H1 (cell line): ENCODE measurements around the gene GALNT11. TPM values are rescaled to one million over a fixed set of nuclear protein-coding genes. Genes with fewer than 3 reads are reported as not detected.

Experiments
- CTCF ChIA-PET: fragments of 300-600 bp; sonication (Branson Sonifier 250); formaldehyde crosslinking; loops from one replicate; lab custom pipeline; 2021; ENCODE audit not compliant: partially characterized antibody; lab: Charles Lee
- POLR2A ChIA-PET: fragments of 300-600 bp; sonication (Branson Sonifier 250); formaldehyde crosslinking; loops from one replicate; lab custom pipeline; 2021; ENCODE audit warnings: inconsistent platforms; ENCODE audit not compliant: partially characterized antibody; lab: Charles Lee
- DNase-seq, 2 experiments: peaks; one replicate each; pipeline versions ENCODE4 v3.0.0 to v3.0.0-alpha.2; 2010 to 2022; ENCODE audit warnings: low spot score in 2 of 2, low read depth in 1 of 2, mixed read lengths in 1 of 2
- FAIRE-seq: peaks from 2 replicates; lab custom pipeline; 2011; peaks lifted over from hg19 to GRCh38; lab: Jason Lieb, UNC
- H2AFZ ChIP-seq: 2 replicates; pipeline ENCODE4 v1.8.1; 2012; ENCODE audit warnings: low read length, inconsistent platforms
- H2AK5ac ChIP-seq: 2 replicates; pipeline ENCODE4 v1.6.1; 2013; ENCODE audit warnings: low read depth, low read length
- H2BK120ac ChIP-seq: replicated peaks from 2 replicates; pipeline ENCODE3; 2013; ENCODE audit warnings: low read depth, low read length, inconsistent platforms
- H2BK12ac ChIP-seq: 2 replicates; pipeline ENCODE4 v1.6.1; 2013; ENCODE audit warnings: low read depth, low read length
- H2BK15ac ChIP-seq: 2 replicates; pipeline ENCODE4 v1.6.1; 2013; ENCODE audit warnings: low read length
- H2BK20ac ChIP-seq: 2 replicates; pipeline ENCODE4 v1.6.1; 2013; ENCODE audit warnings: low read length
- H2BK5ac ChIP-seq: 2 replicates; pipeline ENCODE4 v1.6.1; 2013; ENCODE audit warnings: low read depth, low read length
- H3K14ac ChIP-seq: 2 replicates; pipeline ENCODE4 v1.6.1; 2013; ENCODE audit warnings: inconsistent platforms; ENCODE audit not compliant: insufficient read length
- H3K18ac ChIP-seq: 2 replicates; pipeline ENCODE4 v1.6.1; 2013; ENCODE audit warnings: low read length; ENCODE audit errors: extremely low read depth
- H3K23ac ChIP-seq: 2 replicates; pipeline ENCODE4 v1.6.1; 2013; ENCODE audit warnings: inconsistent platforms; ENCODE audit not compliant: insufficient read length
- H3K23me2 ChIP-seq: 2 replicates; pipeline ENCODE4 v1.6.1; 2013; ENCODE audit warnings: low read depth, low read length
- H3K27ac ChIP-seq: 2 replicates; pipeline ENCODE4 v1.6.1; 2011; ENCODE audit warnings: low read depth, low read length, inconsistent platforms
- H3K27me3 ChIP-seq, 4 experiments: replicated peaks in 1 of 4; 1 replicate in 1 of 4; 2 replicates in 3 of 4; pipeline versions ENCODE4 v1.6.1 to v1.8.1; 2011 to 2013; ENCODE audit warnings: low read length in 3 of 4, mild to moderate bottlenecking in 3 of 4, inconsistent platforms in 2 of 4, mixed read lengths in 2 of 4, moderate library complexity in 1 of 4; ENCODE audit not compliant: control insufficient read depth in 3 of 4, insufficient read depth in 3 of 4; ENCODE audit errors: extremely low read depth in 1 of 4
- H3K36me3 ChIP-seq, 4 experiments: 2 replicates each; pipeline versions ENCODE4 v1.6.1 to v1.8.1; 2011 to 2013; ENCODE audit warnings: mild to moderate bottlenecking in 4 of 4, low read length in 3 of 4, moderate library complexity in 2 of 4, control low read depth in 1 of 4, inconsistent platforms in 1 of 4; ENCODE audit not compliant: insufficient read depth in 4 of 4, control insufficient read depth in 2 of 4
- H3K4ac ChIP-seq: replicated peaks from 2 replicates; pipeline ENCODE3; 2013; ENCODE audit warnings: low read length, low read depth, mixed read lengths, inconsistent platforms; ENCODE audit not compliant: insufficient read length
- H3K4me1 ChIP-seq, 4 experiments: replicated peaks in 1 of 4; 1 replicate in 1 of 4; 2 replicates in 3 of 4; pipeline versions ENCODE4 v1.6.1 to v1.8.1; 2011 to 2013; ENCODE audit warnings: low read length in 3 of 4, inconsistent platforms in 2 of 4, mixed read lengths in 1 of 4; ENCODE audit not compliant: insufficient read depth in 4 of 4, control insufficient read depth in 3 of 4
- H3K4me2 ChIP-seq, 2 experiments: 2 replicates each; pipeline versions ENCODE4 v1.6.1 to v1.8.1; 2011 to 2013; ENCODE audit warnings: low read depth in 2 of 2, low read length in 2 of 2, control low read depth in 1 of 2, inconsistent platforms in 1 of 2, mild to moderate bottlenecking in 1 of 2; ENCODE audit not compliant: insufficient read depth in 1 of 2
- H3K4me3 ChIP-seq, 4 experiments: fragments of 200-600, 300-600 bp in 1 of 4; sonication (generic), shearing (Covaris generic), sonication (Bioruptor Twin) in 1 of 4; 2 replicates each; pipeline versions ENCODE4 v1.5.1 to v1.8.1; 2011 to 2016; ENCODE audit warnings: low read length in 4 of 4, low read depth in 3 of 4, control low read depth in 2 of 4, inconsistent platforms in 2 of 4, mild to moderate bottlenecking in 2 of 4, mixed read lengths in 1 of 4, moderate library complexity in 1 of 4; ENCODE audit not compliant: insufficient read depth in 2 of 4; ENCODE audit errors: extremely low read depth in 1 of 4
- H3K56ac ChIP-seq: replicated peaks from 2 replicates; pipeline ENCODE3; 2013; ENCODE audit warnings: low read depth, mild to moderate bottlenecking, mixed read lengths, low read length, inconsistent platforms; ENCODE audit not compliant: insufficient read length
- H3K79me1 ChIP-seq: 2 replicates; pipeline ENCODE4 v1.6.1; 2013; ENCODE audit warnings: low read depth, low read length, control low read depth
- H3K79me2 ChIP-seq, 2 experiments: 2 replicates each; pipeline versions ENCODE4 v1.6.1 to v1.8.1; 2012 to 2013; ENCODE audit warnings: low read length in 2 of 2, mild to moderate bottlenecking in 2 of 2, inconsistent platforms in 1 of 2; ENCODE audit not compliant: insufficient read depth in 2 of 2, control insufficient read depth in 1 of 2
- H3K9ac ChIP-seq, 4 experiments: replicated peaks in 1 of 4; 1 replicate in 1 of 4; 2 replicates in 3 of 4; pipeline versions ENCODE4 v1.6.1 to v1.8.1; 2011 to 2013; ENCODE audit warnings: low read depth in 3 of 4, low read length in 3 of 4, control low read depth in 2 of 4, mild to moderate bottlenecking in 2 of 4, moderate library complexity in 2 of 4, inconsistent platforms in 1 of 4; ENCODE audit errors: extremely low read depth in 1 of 4
- H3K9me3 ChIP-seq, 2 experiments: 2 replicates each; pipeline versions ENCODE4 v1.6.1 to v1.8.1; 2012 to 2013; ENCODE audit warnings: mild to moderate bottlenecking in 2 of 2, moderate library complexity in 2 of 2, control low read depth in 1 of 2, inconsistent platforms in 1 of 2, low read depth in 1 of 2, low read length in 1 of 2, mixed read lengths in 1 of 2; ENCODE audit not compliant: insufficient read depth in 2 of 2
- H4K20me1 ChIP-seq, 2 experiments: replicated peaks in 1 of 2; 2 replicates each; pipeline versions ENCODE3 to v1.8.1; 2011 to 2013; ENCODE audit warnings: inconsistent platforms in 2 of 2, low read length in 2 of 2, mild to moderate bottlenecking in 1 of 2; ENCODE audit not compliant: insufficient read depth in 2 of 2, control insufficient read depth in 1 of 2
- H4K5ac ChIP-seq: 2 replicates; pipeline ENCODE4 v1.6.1; 2013; ENCODE audit warnings: low read length, low read depth, mixed read lengths, inconsistent platforms; ENCODE audit not compliant: insufficient read length
- H4K8ac ChIP-seq: 2 replicates; pipeline ENCODE4 v1.8.0; 2013; ENCODE audit warnings: mild to moderate bottlenecking, moderate library complexity, low read length, inconsistent platforms; ENCODE audit not compliant: insufficient read depth; ENCODE audit errors: extremely low read depth
- H4K91ac ChIP-seq: replicated peaks from 2 replicates; pipeline ENCODE3; 2013; ENCODE audit warnings: low read length, mixed read lengths, inconsistent platforms; ENCODE audit not compliant: insufficient read length
- BCL11A ChIP-seq, 2 experiments: IDR thresholded peaks; one replicate each; pipeline ENCODE4 v1.6.1; 2011; ENCODE audit warnings: low read depth in 2 of 2, low read length in 2 of 2, mild to moderate bottlenecking in 2 of 2
- CHD1 ChIP-seq: IDR thresholded peaks from 2 replicates; pipeline ENCODE4 v1.6.1; 2012; ENCODE audit warnings: low read depth, low read length, improper control_type of control experiment
- E2F6 ChIP-seq: IDR thresholded peaks from 2 replicates; pipeline ENCODE4 v1.6.1; 2012; ENCODE audit warnings: inconsistent platforms
- KDM1A ChIP-seq: fragments of 200-600, 300-600 bp; sonication (generic); IDR thresholded peaks from 2 replicates; pipeline ENCODE4 v1.7.1; 2016; ENCODE audit warnings: mild to moderate bottlenecking, low read length, borderline replicate concordance
- KDM5A ChIP-seq: fragments of 200-600 bp; IDR thresholded peaks from 2 replicates; pipeline ENCODE4 v1.7.1; 2012; ENCODE audit warnings: mild to moderate bottlenecking, low read length, inconsistent platforms, mixed read lengths
- POU5F1 ChIP-seq: IDR thresholded peaks from 2 replicates; pipeline ENCODE4 v1.6.1; 2011; ENCODE audit warnings: low read depth, mild to moderate bottlenecking, low read length, moderate library complexity
- RBBP5 ChIP-seq: IDR thresholded peaks from 2 replicates; pipeline ENCODE4 v1.7.1; 2012; ENCODE audit warnings: low read depth, mild to moderate bottlenecking, inconsistent platforms, low read length, moderate library complexity, borderline replicate concordance
- RNF2 ChIP-seq: fragments of 200-900, 300-1000 bp; sonication (generic); IDR thresholded peaks from 2 replicates; pipeline ENCODE4 v1.7.1; 2016; ENCODE audit warnings: borderline replicate concordance, low read depth, mild to moderate bottlenecking, antibody characterized with exemption, low read length; ENCODE audit not compliant: poor library complexity, severe bottlenecking; ENCODE audit errors: missing control alignments
- WGBS, 2 experiments: shearing (Covaris generic) in 1 of 2; methylation state at CpG; one replicate each; pipeline versions ENCODE4 v1.1.6 to v1.1.7; 2013 to 2015; ENCODE audit warnings: low lambda C conversion rate in 2 of 2, mixed read lengths in 2 of 2, inconsistent platforms in 1 of 2, low coverage in 1 of 2, missing lambda C conversion rate in 1 of 2; ENCODE audit not compliant: insufficient replicate concordance in 2 of 2, insufficient coverage in 1 of 2, insufficient read length in 1 of 2; ENCODE audit errors: extremely low coverage in 1 of 2, missing lambda C conversion rate in 1 of 2; 5-methylcytosine and 5-hydroxymethylcytosine counted together
- polyA plus RNA-seq, 7 experiments: library from polyadenylated mRNA; depleted of rRNA in 3 of 7; stranded (reverse) in 5 of 7; unstranded in 2 of 7; fragments of >200 nt in 5 of 7; fragments of 200-250 nt in 2 of 7; gene quantifications; 1 replicate in 5 of 7; 2 replicates in 1 of 7; 4 replicates in 1 of 7; pipeline versions ENCODE4 v1.2.1 to v1.2.3, GENCODE V29; 2011 to 2013; ENCODE audit warnings: missing spikeins in 2 of 7, mixed read lengths in 2 of 7
- total RNA-seq: library from RNA; stranded (reverse); fragmentation: NEBNext Ultra II Directional; extraction: Animal tissue kit (Norgen Biotek cat#: 25700); gene quantifications from 2 replicates; pipeline ENCODE4 v1.2.1, GENCODE V29; 2021

Gene GALNT11
- total and polyA plus RNA-seq, 2 of the 8 experiments (the other 6 are each of a cell fraction or from before 2014, with no cell fraction given), result 20.5 to 23.2 TPM

- ChIA-PET CTCF (interaction anchor here (3.6 kb wide), 1 partner anchor 18 kb away, joined by 14 read pairs; no protein-coding TSS in a partner anchor), POLR2A (no interaction called here)
Measured at GRCh38 chr7:152059311-152059710, 33.8 kb downstream of the GALNT11 start.

More at GRCh38 chr7:152059311-152059710, 33.8 kb downstream of the GALNT11 start:
- H3K9me3 ChIP-seq, result no peaks in the 10 kb centered on the region
- H2BK12ac ChIP-seq, result no peak overlapping the region
- no peak overlapping the region for H3K27ac ChIP-seq
- no peaks in the 10 kb centered on the region for H3K23me2 ChIP-seq
- H4K20me1 ChIP-seq, result no peaks in the 10 kb centered on the region
- H3K14ac ChIP-seq, result no peak overlapping the region
- no peak overlapping the region for H2AK5ac ChIP-seq
- H3K4me1 ChIP-seq, result peaks cover 0 to 9% (median 3%) of the 10 kb centered on the region in 4 experiments; a peak in 3 of 7 replicates
- H3K79me2 ChIP-seq, result 0 out of 4 replicates have a peak, but pooled peaks cover 0 to 7% of the 10 kb centered on the region in 2 experiments
- H2BK20ac ChIP-seq, result no peak overlapping the region
- no peak overlapping the region for H3K18ac ChIP-seq
- no peak for DNase-seq
- no peaks in the 10 kb centered on the region for H3K79me1 ChIP-seq
- FAIRE-seq, result no peak
- H4K8ac ChIP-seq, result no peak overlapping the region
- no peaks in the 10 kb centered on the region; a peak in 1 of 8 replicates for H3K36me3 ChIP-seq
- no peak overlapping the region for H3K4me2 ChIP-seq
- no peak overlapping the region for H3K4me3 ChIP-seq
- no peak overlapping the region for H2BK5ac ChIP-seq
- H4K5ac ChIP-seq, result no peak overlapping the region
- H2AFZ ChIP-seq, result no peak overlapping the region
- TF ChIP-seq KDM5A (no peak), BCL11A (IDR thresholded peaks at IDR 0.05; ENCODE audit: low read depth in 2 of 2, low read length in 2 of 2) (no peak), RNF2 (no peak), CHD1 (no peak), POU5F1 (no peak), KDM1A (no peak), E2F6 (no peak), RBBP5 (no peak)
- no peak overlapping the region for H3K23ac ChIP-seq
- H3K9ac ChIP-seq, result no peak overlapping the region
- H4K91ac ChIP-seq, result no peak overlapping the region
- no peak overlapping the region for H2BK120ac ChIP-seq
- H3K27me3 ChIP-seq, result no peaks in the 10 kb centered on the region
- 87% methylated on average over 1 of the region's 1 CpG; no CpG with 5 or more reads in 1 of the 2 experiments for WGBS, 2 experiments
- no peak overlapping the region for H2BK15ac ChIP-seq
- no peak overlapping the region for H3K56ac ChIP-seq
- H3K4ac ChIP-seq, result no peak overlapping the region
